Activated naive CD4-positive, alpha-beta T cell treated with anti-CD3 and anti-CD28 coated beads for 36 hours (primary cell): ENCODE results near the gene GEMIN5. TPM values are rescaled to one million over a fixed set of nuclear protein-coding genes. Genes with fewer than 3 reads are reported as not detected.
"Not testable (repeated sequence)": the region's sequence is repeated elsewhere in the genome, so short reads cannot be mapped to it uniquely, and the experiment has no call there.

Experiments used
- CTCF ChIA-PET: fragments of 350-600 bp; sonication (Branson Sonifier 250); formaldehyde crosslinking; loops from one replicate; lab custom pipeline; 2021; ENCODE audit warnings: antibody characterized with exemption; lab: Charles Lee
- DNase-seq: peaks from one replicate; pipeline ENCODE4 v3.0.0-alpha.2; 2020
- H3K27ac Mint-ChIP-seq: one replicate; pipeline ENCODE4 v1.8.0; 2021; ENCODE audit warnings: mild to moderate bottlenecking, mixed read lengths
- H3K27me3 Mint-ChIP-seq: one replicate; pipeline ENCODE4 v1.8.0; 2021; ENCODE audit warnings: low read depth, mixed read lengths
- H3K36me3 Mint-ChIP-seq: one replicate; pipeline ENCODE4 v1.8.0; 2021; ENCODE audit warnings: low read depth, mixed read lengths
- H3K4me1 Mint-ChIP-seq: one replicate; pipeline ENCODE4 v1.8.0; 2021; ENCODE audit warnings: low read depth, mixed read lengths
- H3K4me3 Mint-ChIP-seq: one replicate; pipeline ENCODE4 v1.8.0; 2021; ENCODE audit warnings: mild to moderate bottlenecking, moderate library complexity, mixed read lengths
- H3K9me3 Mint-ChIP-seq: one replicate; pipeline ENCODE4 v1.8.0; 2021; ENCODE audit warnings: mixed read lengths
- intact Hi-C: fragments of 100-400 bp; cut with micrococcal nuclease; formaldehyde crosslinking; loops from one replicate; pipeline ENCODE4 v1.15.1; 2023
- total RNA-seq, 2 experiments: library from RNA; stranded (reverse); gene quantifications; one replicate each; pipeline ENCODE4 v1.2.3, GENCODE V29; 2021

Gene GEMIN5, protein sequence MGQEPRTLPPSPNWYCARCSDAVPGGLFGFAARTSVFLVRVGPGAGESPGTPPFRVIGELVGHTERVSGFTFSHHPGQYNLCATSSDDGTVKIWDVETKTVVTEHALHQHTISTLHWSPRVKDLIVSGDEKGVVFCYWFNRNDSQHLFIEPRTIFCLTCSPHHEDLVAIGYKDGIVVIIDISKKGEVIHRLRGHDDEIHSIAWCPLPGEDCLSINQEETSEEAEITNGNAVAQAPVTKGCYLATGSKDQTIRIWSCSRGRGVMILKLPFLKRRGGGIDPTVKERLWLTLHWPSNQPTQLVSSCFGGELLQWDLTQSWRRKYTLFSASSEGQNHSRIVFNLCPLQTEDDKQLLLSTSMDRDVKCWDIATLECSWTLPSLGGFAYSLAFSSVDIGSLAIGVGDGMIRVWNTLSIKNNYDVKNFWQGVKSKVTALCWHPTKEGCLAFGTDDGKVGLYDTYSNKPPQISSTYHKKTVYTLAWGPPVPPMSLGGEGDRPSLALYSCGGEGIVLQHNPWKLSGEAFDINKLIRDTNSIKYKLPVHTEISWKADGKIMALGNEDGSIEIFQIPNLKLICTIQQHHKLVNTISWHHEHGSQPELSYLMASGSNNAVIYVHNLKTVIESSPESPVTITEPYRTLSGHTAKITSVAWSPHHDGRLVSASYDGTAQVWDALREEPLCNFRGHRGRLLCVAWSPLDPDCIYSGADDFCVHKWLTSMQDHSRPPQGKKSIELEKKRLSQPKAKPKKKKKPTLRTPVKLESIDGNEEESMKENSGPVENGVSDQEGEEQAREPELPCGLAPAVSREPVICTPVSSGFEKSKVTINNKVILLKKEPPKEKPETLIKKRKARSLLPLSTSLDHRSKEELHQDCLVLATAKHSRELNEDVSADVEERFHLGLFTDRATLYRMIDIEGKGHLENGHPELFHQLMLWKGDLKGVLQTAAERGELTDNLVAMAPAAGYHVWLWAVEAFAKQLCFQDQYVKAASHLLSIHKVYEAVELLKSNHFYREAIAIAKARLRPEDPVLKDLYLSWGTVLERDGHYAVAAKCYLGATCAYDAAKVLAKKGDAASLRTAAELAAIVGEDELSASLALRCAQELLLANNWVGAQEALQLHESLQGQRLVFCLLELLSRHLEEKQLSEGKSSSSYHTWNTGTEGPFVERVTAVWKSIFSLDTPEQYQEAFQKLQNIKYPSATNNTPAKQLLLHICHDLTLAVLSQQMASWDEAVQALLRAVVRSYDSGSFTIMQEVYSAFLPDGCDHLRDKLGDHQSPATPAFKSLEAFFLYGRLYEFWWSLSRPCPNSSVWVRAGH (N-terminal part only)
- 10 to 100 TPM; 20.1 to 23.3 TPM for total RNA-seq

DNA sequence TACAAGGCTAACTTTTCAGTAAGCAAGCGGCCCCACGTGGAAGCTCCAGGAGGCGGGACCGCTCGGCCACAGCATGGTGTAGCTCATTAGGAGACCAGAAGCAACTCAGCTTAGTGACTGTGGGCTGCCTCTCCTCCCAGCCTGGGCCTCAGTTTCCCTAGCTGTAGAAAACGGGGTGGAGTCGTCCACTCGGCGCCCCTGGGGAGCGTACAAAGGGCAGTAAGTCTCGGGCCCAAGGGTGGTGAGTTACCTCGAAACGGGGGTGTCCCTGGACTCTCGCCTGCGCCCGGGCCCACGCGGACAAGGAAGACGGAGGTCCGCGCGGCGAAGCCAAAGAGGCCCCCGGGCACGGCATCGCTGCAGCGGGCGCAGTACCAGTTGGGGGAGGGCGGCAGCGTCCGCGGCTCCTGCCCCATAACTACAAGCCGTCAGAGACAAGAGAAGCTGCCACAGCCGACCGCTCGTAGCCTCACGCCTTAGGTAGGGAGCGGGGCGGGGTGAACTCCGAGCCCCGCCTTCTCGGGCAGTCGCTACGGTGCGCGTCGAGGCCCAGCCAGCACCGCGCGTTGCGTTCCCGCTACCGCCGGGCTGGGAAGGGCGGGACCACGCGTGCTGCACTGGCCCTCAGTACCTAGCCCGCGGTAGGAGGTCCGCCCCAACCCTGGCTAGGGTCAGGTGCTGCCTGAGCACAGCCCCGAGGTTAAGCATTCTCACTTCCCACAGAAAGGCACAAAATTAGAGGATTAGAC, at the start of gene GEMIN5:
TSS of gene GEMIN5 (minus strand) at position 494 of the 749 bp plus-strand sequence. CDS start at position 416, 78 bp downstream.
- Mint-ChIP-seq H3K9me3 (no peaks in the 10 kb centered on the region), H3K4me3 (peak within 1 kb of the TSS; percentile 87), H3K27me3 (no peaks in the 10 kb centered on the region), H3K36me3 (peaks cover 21% of the 10 kb centered on the region), H3K4me1 (peaks cover 47% of the 10 kb centered on the region), H3K27ac (peak within 1 kb of the TSS; percentile 72)
- intact Hi-C loops, result loop anchor here (1.0 kb wide), 3 partner anchors 80 to 493 kb away; partner anchors contain the start of genes CNOT8 and SAP30L
- DNase-seq, result peak; percentile 84
- CTCF ChIA-PET, result interaction anchor here (0.5 to 1.2 kb wide), 4 partner anchors 9 to 1884 kb away, joined by 3 to 5 read pairs (median 3); no protein-coding TSS in a partner anchor

DNA sequence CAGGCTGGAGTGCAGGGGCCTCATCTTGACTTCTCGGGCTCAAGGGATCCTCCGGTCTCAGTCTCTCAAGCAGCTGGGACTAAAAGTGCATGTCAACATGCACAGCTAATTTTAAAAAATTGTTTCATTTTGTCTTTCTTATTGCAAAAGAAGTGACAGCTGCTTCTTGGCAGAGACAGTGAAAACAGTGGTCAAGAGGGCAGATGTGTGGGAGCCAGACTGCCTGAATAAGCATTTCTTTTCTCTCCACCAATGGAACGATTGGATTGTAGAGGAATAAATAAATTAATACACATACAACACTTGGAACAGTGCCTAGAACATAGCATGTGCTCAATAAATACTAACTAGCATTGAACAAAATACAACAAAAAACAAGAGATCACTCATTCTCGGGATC, 48.1 kb upstream of the GEMIN5 start:
- intact Hi-C loops, result no loop called here
- CTCF ChIA-PET, result no interaction called here
- Mint-ChIP-seq H3K4me1 (no peaks in the 10 kb centered on the region), H3K27me3 (peaks cover 10% of the 10 kb centered on the region), H3K4me3 (no peak overlapping the region), H3K36me3 (no peaks in the 10 kb centered on the region), H3K9me3 (no peaks in the 10 kb centered on the region), H3K27ac (no peak overlapping the region)
- DNase-seq, result no peak

DNA sequence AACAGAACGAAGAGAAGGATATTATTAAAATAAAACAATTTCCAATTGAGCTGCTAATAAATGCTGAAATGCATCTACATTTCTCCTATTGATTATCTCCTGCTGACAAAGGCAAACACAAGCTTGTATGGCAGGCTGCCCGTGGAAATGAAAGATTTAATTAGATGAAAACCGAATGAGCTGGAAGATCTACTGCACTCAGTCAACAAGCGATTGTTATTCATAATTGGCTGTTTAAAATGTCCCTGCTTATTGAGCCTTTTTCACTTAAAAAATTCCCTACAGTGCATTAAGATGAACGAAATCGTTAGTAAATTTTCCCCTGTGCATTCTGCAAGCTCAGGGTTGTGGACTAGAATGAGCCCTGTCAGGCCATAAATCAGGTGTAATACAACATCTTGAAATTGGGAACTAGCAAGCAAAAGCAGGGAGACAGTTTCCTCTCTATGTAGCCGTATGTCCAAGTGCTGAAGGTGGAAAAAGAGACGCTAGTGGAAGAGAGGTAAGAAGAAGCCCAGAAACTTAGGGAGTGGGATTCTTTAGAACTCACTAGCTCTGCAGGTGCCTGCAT, 47.0 kb upstream of the GEMIN5 start:
- Mint-ChIP-seq H3K27ac (no peak overlapping the region), H3K4me1 (no peaks in the 10 kb centered on the region), H3K9me3 (no peaks in the 10 kb centered on the region), H3K27me3 (peaks cover 10% of the 10 kb centered on the region), H3K36me3 (no peaks in the 10 kb centered on the region), H3K4me3 (no peak overlapping the region)
- intact Hi-C loops, result no loop called here
- CTCF ChIA-PET, result no interaction called here
- DNase-seq, result no peak

DNA sequence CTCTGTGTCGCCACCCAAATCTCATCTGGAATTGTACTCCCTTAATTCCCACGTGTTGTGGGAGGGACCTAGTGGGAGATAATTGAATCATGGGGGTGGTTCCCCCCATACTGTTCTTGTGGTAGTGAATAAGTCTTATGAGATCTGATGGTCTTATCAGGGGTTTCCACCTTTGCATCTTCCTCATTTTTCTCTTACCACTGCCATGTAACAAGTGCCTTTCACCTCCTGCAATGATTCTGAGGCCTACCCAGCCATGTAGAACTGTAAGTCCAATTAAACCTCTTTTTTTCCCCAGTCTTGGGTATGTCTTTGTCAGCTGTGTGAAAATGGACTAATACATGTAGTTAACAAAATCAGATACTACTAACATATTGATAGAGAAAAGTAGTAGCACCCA, 40.3 kb upstream of the GEMIN5 start:
- H3K4me1 Mint-ChIP-seq, H3K4me3 Mint-ChIP-seq, H3K36me3 Mint-ChIP-seq, intact Hi-C loops, DNase-seq, H3K9me3 Mint-ChIP-seq, CTCF ChIA-PET, H3K27ac Mint-ChIP-seq, H3K27me3 Mint-ChIP-seq: not testable (repeated sequence)

DNA sequence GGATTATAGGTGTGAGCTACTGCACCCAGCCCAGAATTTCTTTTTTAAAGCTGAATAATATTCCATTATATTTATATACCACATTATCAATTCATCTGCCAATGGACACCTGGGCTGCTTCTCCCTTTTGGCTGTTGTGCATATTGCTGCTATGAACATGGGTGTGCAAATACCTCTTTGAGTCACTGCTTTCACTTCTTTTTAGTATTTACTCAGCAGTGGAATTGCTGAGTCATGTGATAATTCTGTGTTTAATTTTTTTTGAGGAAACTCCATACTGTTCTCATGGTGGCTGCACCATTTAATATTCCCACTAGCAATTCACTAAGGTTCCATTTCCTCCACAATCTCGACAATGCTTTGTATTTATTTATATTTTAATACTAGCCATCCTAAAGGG, 39.4 kb upstream of the GEMIN5 start:
- intact Hi-C loops, result no loop called here
- Mint-ChIP-seq H3K27ac (no peak overlapping the region), H3K36me3 (peaks cover 6% of the 10 kb centered on the region), H3K4me3 (no peak overlapping the region), H3K27me3 (no peaks in the 10 kb centered on the region), H3K4me1 (peaks cover 6% of the 10 kb centered on the region), H3K9me3 (peaks cover 6% of the 10 kb centered on the region)
- CTCF ChIA-PET, result no interaction called here
- DNase-seq, result no peak

DNA sequence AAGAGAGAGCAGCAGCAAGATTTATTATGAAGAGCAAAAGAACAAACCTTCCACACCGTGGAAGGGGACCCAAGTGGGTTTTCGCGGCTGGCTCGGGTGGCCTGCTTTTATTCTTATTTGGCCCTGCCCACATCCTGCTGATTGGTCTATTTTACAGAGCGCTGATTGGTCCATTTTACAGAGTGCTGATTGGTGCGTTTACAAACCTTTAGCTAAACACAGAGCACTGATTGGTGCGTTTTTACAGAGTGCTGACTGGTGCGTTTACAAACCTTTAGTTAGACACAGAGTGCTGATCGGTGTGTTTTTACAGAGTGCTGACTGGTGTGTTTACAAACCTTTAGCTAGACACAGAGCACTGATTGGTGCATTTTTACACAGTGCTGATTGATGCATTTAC, 38.1 kb upstream of the GEMIN5 start:
- DNase-seq, H3K4me3 Mint-ChIP-seq, H3K27me3 Mint-ChIP-seq, H3K36me3 Mint-ChIP-seq, H3K9me3 Mint-ChIP-seq, H3K4me1 Mint-ChIP-seq, intact Hi-C loops, H3K27ac Mint-ChIP-seq, CTCF ChIA-PET: not testable (repeated sequence)

DNA sequence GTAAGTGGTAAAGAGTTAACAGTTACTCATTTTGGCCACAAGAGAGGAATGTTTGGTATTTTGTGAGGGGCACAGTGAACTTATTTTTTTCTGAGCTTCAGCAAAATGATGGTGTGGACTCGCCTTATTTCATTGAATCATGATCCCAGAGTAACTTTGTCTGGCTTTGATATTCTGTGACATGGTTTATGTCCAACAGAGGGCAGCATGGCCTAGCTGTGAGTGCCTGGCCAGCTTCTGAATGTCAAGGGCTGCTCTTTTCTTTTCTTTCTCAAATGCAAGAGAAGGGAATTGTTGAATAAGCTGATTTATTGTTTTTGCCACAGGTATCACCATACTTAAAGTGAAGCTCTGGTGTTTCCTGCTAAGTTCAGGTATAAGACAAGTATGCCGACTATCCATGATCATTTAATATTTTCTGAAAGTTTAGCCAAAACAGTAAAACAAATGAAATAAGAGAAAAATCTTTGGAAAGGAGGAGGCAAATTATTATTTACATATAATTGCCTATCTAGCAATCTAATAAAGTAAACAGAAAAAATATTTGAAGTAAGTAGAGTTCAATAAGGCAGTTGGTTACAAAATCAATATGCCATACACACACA, 34.6 kb upstream of the GEMIN5 start:
- CTCF ChIA-PET, result interaction anchor here (0.9 to 1.3 kb wide), 4 partner anchors 121 to 330 kb away, joined by 3 to 4 read pairs (median 3); no protein-coding TSS in a partner anchor
- no peak overlapping the region for H3K27ac Mint-ChIP-seq
- DNase-seq, result peak; percentile 23
- H3K4me3 Mint-ChIP-seq, result no peak overlapping the region
- intact Hi-C loops, result loop anchor here (1.0 kb wide), 1 partner anchor 175 kb away; no protein-coding TSS in a partner anchor
- peaks cover 6% of the 10 kb centered on the region for H3K4me1 Mint-ChIP-seq
- H3K27me3 Mint-ChIP-seq, result no peaks in the 10 kb centered on the region
- H3K9me3 Mint-ChIP-seq, result peaks cover 6% of the 10 kb centered on the region
- peaks cover 13% of the 10 kb centered on the region for H3K36me3 Mint-ChIP-seq

DNA sequence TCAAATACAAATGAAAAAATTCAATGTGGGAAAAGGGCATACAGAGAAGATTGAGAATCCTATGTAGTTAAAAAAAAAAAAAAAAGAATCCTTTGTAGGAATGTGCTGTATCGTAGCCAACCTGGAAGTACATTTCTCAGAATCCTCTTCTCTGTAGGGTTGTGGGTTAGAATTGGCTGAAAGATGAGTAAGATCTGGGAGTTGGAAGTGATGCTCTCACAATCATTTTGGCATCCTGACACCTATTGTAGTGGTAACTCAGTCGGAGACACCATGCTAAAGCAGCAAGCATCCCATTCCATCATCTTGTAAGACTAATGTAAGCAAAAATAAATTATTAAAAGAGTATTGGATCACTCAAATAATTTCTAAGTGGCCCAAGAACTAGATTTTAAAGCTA, 33.5 kb upstream of the GEMIN5 start:
- peaks cover 4% of the 10 kb centered on the region for H3K9me3 Mint-ChIP-seq
- CTCF ChIA-PET, result interaction anchor here (0.7 to 1.5 kb wide), 3 partner anchors 10 to 329 kb away, joined by 3 read pairs; no protein-coding TSS in a partner anchor
- H3K4me3 Mint-ChIP-seq, result no peak overlapping the region
- H3K27me3 Mint-ChIP-seq, result no peaks in the 10 kb centered on the region
- no peak overlapping the region for H3K27ac Mint-ChIP-seq
- no peaks in the 10 kb centered on the region for H3K4me1 Mint-ChIP-seq
- intact Hi-C loops, result no loop called here
- peaks cover 15% of the 10 kb centered on the region for H3K36me3 Mint-ChIP-seq
- no peak for DNase-seq

DNA sequence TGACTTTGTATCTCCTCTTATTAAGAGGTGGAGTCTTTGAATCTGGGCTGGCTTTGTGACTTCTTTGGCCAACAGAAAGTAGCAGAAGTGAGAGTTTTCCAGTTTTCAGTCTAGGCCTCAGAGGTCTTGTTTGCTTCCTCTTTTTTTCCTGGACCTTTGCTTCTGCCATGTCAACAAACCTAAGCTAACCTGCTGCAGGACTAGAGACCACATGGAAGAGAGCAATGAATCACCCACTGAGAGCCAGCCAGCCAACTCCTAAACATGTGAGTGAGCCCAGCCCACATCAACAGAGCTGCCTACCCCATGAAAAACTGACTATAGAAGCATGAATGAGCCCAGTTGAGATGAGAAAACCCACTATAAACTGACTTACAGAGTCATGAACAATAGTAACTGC, 32.7 kb upstream of the GEMIN5 start:
- intact Hi-C loops, result no loop called here
- DNase-seq, result no peak
- Mint-ChIP-seq H3K27me3 (no peaks in the 10 kb centered on the region), H3K4me3 (no peak overlapping the region), H3K36me3 (peaks cover 19% of the 10 kb centered on the region), H3K27ac (no peak overlapping the region), H3K9me3 (peaks cover 2% of the 10 kb centered on the region), H3K4me1 (no peaks in the 10 kb centered on the region)
- CTCF ChIA-PET, result interaction anchor here (0.7 to 1.5 kb wide), 3 partner anchors 9 to 33 kb away, joined by 3 read pairs; no protein-coding TSS in a partner anchor

DNA sequence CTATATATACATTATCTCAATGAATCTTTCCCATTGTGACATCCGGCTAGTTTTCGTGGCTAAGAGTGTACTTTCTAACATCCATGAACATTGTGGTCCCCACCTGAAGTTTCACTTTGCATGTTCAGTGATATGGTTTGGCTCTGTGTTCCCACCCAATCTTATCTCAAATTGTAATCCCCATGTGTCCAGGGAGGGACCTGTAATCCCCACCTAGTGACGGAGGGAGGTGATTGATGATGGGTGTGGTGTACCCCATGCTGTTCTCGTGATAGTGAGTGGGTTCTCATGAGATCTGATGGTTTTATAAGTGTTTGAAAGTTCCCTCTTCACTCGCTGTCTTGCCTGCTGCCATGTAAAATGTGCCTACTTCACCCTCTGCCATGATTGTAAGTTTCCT, 30.9 kb upstream of the GEMIN5 start:
- Mint-ChIP-seq H3K27me3 (no peaks in the 10 kb centered on the region), H3K9me3 (no peaks in the 10 kb centered on the region), H3K36me3 (peaks cover 17% of the 10 kb centered on the region), H3K4me1 (no peaks in the 10 kb centered on the region), H3K4me3 (no peak overlapping the region), H3K27ac (no peak overlapping the region)
- DNase-seq, result no peak
- CTCF ChIA-PET, result interaction anchor here (1.1 kb wide), 1 partner anchor 28 kb away, joined by 3 read pairs; no protein-coding TSS in a partner anchor
- intact Hi-C loops, result no loop called here
